ENCODE results near the gene AKIRIN2. TPM values are rescaled to one million over a fixed set of nuclear protein-coding genes. Genes with fewer than 3 reads are reported as not detected.
"Not testable (repeated sequence)": the region's sequence is repeated elsewhere in the genome, so short reads cannot be mapped to it uniquely, and the experiment has no call there.

Gene AKIRIN2
- polyA plus RNA-seq, 3 donors from 2014 or later, result 35.6 to 53.8 (median 42.0) TPM

GRCh38 chr6:87729965-87730719, 28.1 kb upstream of the AKIRIN2 start:
- H3K4me3 Mint-ChIP-seq, result no peak overlapping the region
- peaks cover 0 to 10% (median 0%) of the 10 kb centered on the region in 3 donors for H3K27me3 Mint-ChIP-seq (ENCODE audit: low read depth in 3 of 3)
- no peaks in the 10 kb centered on the region for H3K36me3 Mint-ChIP-seq
- no peak for DNase-seq
- no peak overlapping the region for H3K27ac Mint-ChIP-seq
- peaks cover 0 to 1% (median 0%) of the 10 kb centered on the region in 6 donors for H3K9me3 Mint-ChIP-seq
- H3K4me1 Mint-ChIP-seq, result peaks cover 3 to 10% of the 10 kb centered on the region in 2 donors

GRCh38 chr6:87728706-87729105, 26.7 kb upstream of the AKIRIN2 start:
- no peaks in the 10 kb centered on the region for H3K9me3 Mint-ChIP-seq
- H3K4me3 Mint-ChIP-seq, result no peak overlapping the region
- peaks cover 0 to 7% (median 0%) of the 10 kb centered on the region in 3 donors for H3K27me3 Mint-ChIP-seq (ENCODE audit: low read depth in 3 of 3)
- no peaks in the 10 kb centered on the region for H3K36me3 Mint-ChIP-seq
- H3K4me1 Mint-ChIP-seq, result peaks cover 3 to 12% of the 10 kb centered on the region in 2 donors
- no peak for DNase-seq
- H3K27ac Mint-ChIP-seq, result no peak overlapping the region

- DNase-seq, result no peak
- no peak overlapping the region for H3K27ac Mint-ChIP-seq
- no peaks in the 10 kb centered on the region for H3K36me3 Mint-ChIP-seq
- H3K4me3 Mint-ChIP-seq, result no peak overlapping the region
- H3K4me1 Mint-ChIP-seq, result peaks cover 9 to 17% of the 10 kb centered on the region in 2 donors
- no peaks in the 10 kb centered on the region for H3K9me3 Mint-ChIP-seq
- H3K27me3 Mint-ChIP-seq (ENCODE audit: low read depth in 3 of 3), result peaks cover under 1 to 3% (median 2%) of the 10 kb centered on the region in 3 donors
Observed at GRCh38 chr6:87724983-87725811, 23.2 kb upstream of the AKIRIN2 start.

GRCh38 chr6:87723170-87724078, 21.4 kb upstream of the AKIRIN2 start:
- Mint-ChIP-seq H3K27me3 (ENCODE audit: low read depth in 3 of 3) (peaks cover 0 to 3% (median 2%) of the 10 kb centered on the region in 3 donors), H3K36me3 (no peaks in the 10 kb centered on the region), H3K27ac (no peak overlapping the region), H3K9me3 (no peaks in the 10 kb centered on the region), H3K4me3 (peak overlapping the region in 1 of 5 donors; percentile 25), H3K4me1 (peaks cover 17 to 32% of the 10 kb centered on the region in 2 donors)
- DNase-seq, result no peak

GRCh38 chr6:87722540-87723169, 20.6 kb upstream of the AKIRIN2 start:
- DNase-seq, result no peak
- H3K4me1 Mint-ChIP-seq, result peaks cover 19 to 37% of the 10 kb centered on the region in 2 donors
- no peaks in the 10 kb centered on the region for H3K36me3 Mint-ChIP-seq
- H3K9me3 Mint-ChIP-seq, result no peaks in the 10 kb centered on the region
- no peak overlapping the region for H3K27ac Mint-ChIP-seq
- H3K27me3 Mint-ChIP-seq (ENCODE audit: low read depth in 3 of 3), result peaks cover 0 to 3% (median 2%) of the 10 kb centered on the region in 3 donors
- H3K4me3 Mint-ChIP-seq, result peak overlapping the region in 1 of 5 donors; percentile 25

GRCh38 chr6:87721311-87721710, 19.3 kb upstream of the AKIRIN2 start:
- H3K36me3 Mint-ChIP-seq, result no peaks in the 10 kb centered on the region
- H3K27ac Mint-ChIP-seq, result no peak overlapping the region
- no peaks in the 10 kb centered on the region for H3K9me3 Mint-ChIP-seq
- H3K4me3 Mint-ChIP-seq, result no peak overlapping the region
- H3K27me3 Mint-ChIP-seq (ENCODE audit: low read depth in 3 of 3), result peaks cover 0 to 3% (median 2%) of the 10 kb centered on the region in 3 donors
- H3K4me1 Mint-ChIP-seq, result peaks cover 19 to 37% of the 10 kb centered on the region in 2 donors
- DNase-seq, result no peak

GRCh38 chr6:87718662-87719433, 16.8 kb upstream of the AKIRIN2 start:
- Mint-ChIP-seq H3K4me3 (peak overlapping the region in 4 of 5 donors; percentile 21 to 65 (median 30)), H3K27me3 (ENCODE audit: low read depth in 3 of 3) (peaks cover 0 to 3% (median 2%) of the 10 kb centered on the region in 3 donors), H3K9me3 (no peaks in the 10 kb centered on the region), H3K4me1 (peaks cover 20 to 43% of the 10 kb centered on the region in 2 donors), H3K27ac (peak overlapping the region in 5 of 6 donors; percentile 47 to 83 (median 67)), H3K36me3 (no peaks in the 10 kb centered on the region)
- peak in 2 of 3 donors; percentile 24 to 36 for DNase-seq

GRCh38 chr6:87716928-87717614, 15.0 kb upstream of the AKIRIN2 start:
- no peaks in the 10 kb centered on the region for H3K27me3 Mint-ChIP-seq (ENCODE audit: low read depth in 3 of 3)
- H3K27ac Mint-ChIP-seq, result no peak overlapping the region
- no peak overlapping the region for H3K4me3 Mint-ChIP-seq
- no peak for DNase-seq
- peaks cover 11 to 26% of the 10 kb centered on the region in 2 donors for H3K4me1 Mint-ChIP-seq
- H3K36me3 Mint-ChIP-seq, result no peaks in the 10 kb centered on the region
- H3K9me3 Mint-ChIP-seq, result no peaks in the 10 kb centered on the region

- peak overlapping the region in 3 of 6 donors; percentile 31 to 75 (median 57) for H3K27ac Mint-ChIP-seq
- no peaks in the 10 kb centered on the region for H3K36me3 Mint-ChIP-seq
- peaks cover 11 to 20% of the 10 kb centered on the region in 2 donors for H3K4me1 Mint-ChIP-seq
- H3K4me3 Mint-ChIP-seq, result no peak overlapping the region
- H3K27me3 Mint-ChIP-seq (ENCODE audit: low read depth in 3 of 3), result peaks cover 0 to 3% (median 0%) of the 10 kb centered on the region in 3 donors
- no peaks in the 10 kb centered on the region for H3K9me3 Mint-ChIP-seq
- DNase-seq, result no peak
Observed at GRCh38 chr6:87714093-87714842, 12.2 kb upstream of the AKIRIN2 start.

GRCh38 chr6:87712713-87713112, 10.7 kb upstream of the AKIRIN2 start:
- not testable (repeated sequence) for DNase-seq; H3K27me3 Mint-ChIP-seq (ENCODE audit: low read depth in 3 of 3); H3K36me3 Mint-ChIP-seq; H3K4me3 Mint-ChIP-seq; H3K4me1 Mint-ChIP-seq; H3K9me3 Mint-ChIP-seq; H3K27ac Mint-ChIP-seq

- DNase-seq, result no peak
- H3K27ac Mint-ChIP-seq, result peak overlapping the region in 1 of 6 donors; percentile 15
- H3K4me1 Mint-ChIP-seq, result peaks cover 1 to 6% of the 10 kb centered on the region in 2 donors
- peaks cover 0 to 5% (median 2%) of the 10 kb centered on the region in 3 donors for H3K27me3 Mint-ChIP-seq (ENCODE audit: low read depth in 3 of 3)
- no peaks in the 10 kb centered on the region for H3K36me3 Mint-ChIP-seq
- H3K4me3 Mint-ChIP-seq, result no peak overlapping the region
- H3K9me3 Mint-ChIP-seq, result no peaks in the 10 kb centered on the region
Observed at GRCh38 chr6:87710090-87710489, 8.1 kb upstream of the AKIRIN2 start.
